SHP77 (cell line): ENCODE results near the gene IL10RA.

ENCODE experiments used
- DNase-seq, 2 experiments: peaks; one replicate each; lab custom pipeline; 2025; lab: John Stamatoyannopoulos, UW

IL10RA gene

GRCh38 chr11:118046964-118047700 is 60.9 kb downstream of the IL10RA start:
- DNase-seq: no peak

GRCh38 chr11:118047749-118048148 is 61.6 kb downstream of the IL10RA start:
- no peak for DNase-seq

GRCh38 chr11:118048472-118049370 is 62.5 kb downstream of the IL10RA start:
- no peak for DNase-seq

GRCh38 chr11:118049771-118050170 is 63.6 kb downstream of the IL10RA start:
- DNase-seq: no peak

- no peak for DNase-seq
Observed at GRCh38 chr11:118050208-118050891, 64.2 kb downstream of the IL10RA start.
